A673 (cell line): ENCODE data around the gene EDA. TPM values are rescaled to one million over a fixed set of nuclear protein-coding genes. Genes with fewer than 3 reads are reported as not detected.

Experiments
- BruUV-seq: library from RNA; stranded (reverse); fragments of 400-500 nt; replicated peaks from 2 replicates; lab custom pipeline; 2021; lab: Mats Ljungman, UMichigan
- CTCF ChIA-PET: fragments of 300-600 bp; sonication (Branson Sonifier 250); formaldehyde crosslinking; loops from one replicate; lab custom pipeline; 2022; ENCODE audit warnings: antibody characterized with exemption; lab: Charles Lee
- POLR2A ChIA-PET: fragments of 300-600 bp; sonication (Branson Sonifier 250); formaldehyde crosslinking; loops from one replicate; lab custom pipeline; 2022; ENCODE audit warnings: antibody characterized with exemption; ENCODE audit not compliant: low non-redundant PET; lab: Charles Lee
- DNase-seq: peaks from one replicate; pipeline ENCODE4 v3.0.0-alpha.2; 2015; ENCODE audit warnings: low spot score
- H3K27ac ChIP-seq: fragments of 200-600 bp; sonication (generic); 2 replicates; pipeline ENCODE4 v1.5.1; 2016; ENCODE audit warnings: mixed run types, low read depth, mild to moderate bottlenecking, mixed read lengths, antibody characterized with exemption, low read length; ENCODE audit not compliant: poor library complexity, severe bottlenecking
- H3K27me3 ChIP-seq: fragments of 200-600 bp; sonication (generic); replicated peaks from 2 replicates; pipeline ENCODE4 v1.6.1; 2017; ENCODE audit warnings: mixed run types, low read depth, mild to moderate bottlenecking, mixed read lengths, antibody characterized with exemption, low read length; ENCODE audit not compliant: insufficient read depth, poor library complexity
- H3K36me3 ChIP-seq: fragments of 200-600 bp; sonication (generic); 2 replicates; pipeline ENCODE4 v1.6.1; 2016; ENCODE audit warnings: mixed run types, mild to moderate bottlenecking, mixed read lengths, antibody characterized with exemption, low read length; ENCODE audit not compliant: insufficient read depth, poor library complexity, severe bottlenecking
- H3K4me1 ChIP-seq: fragments of 200-600 bp; sonication (generic); 2 replicates; pipeline ENCODE4 v1.6.1; 2017; ENCODE audit warnings: mixed run types, mild to moderate bottlenecking, mixed read lengths, antibody characterized with exemption, low read length; ENCODE audit not compliant: insufficient read depth, poor library complexity, severe bottlenecking
- H3K4me3 ChIP-seq: fragments of 200-600 bp; sonication (generic); 2 replicates; pipeline ENCODE4 v1.5.1; 2016; ENCODE audit warnings: low read depth, mixed run types, mild to moderate bottlenecking, mixed read lengths, low read length; ENCODE audit not compliant: poor library complexity, severe bottlenecking
- H3K9me3 ChIP-seq: fragments of 200-600 bp; sonication (generic); 2 replicates; pipeline ENCODE4 v1.6.1; 2016; ENCODE audit warnings: mixed run types, low read depth, mild to moderate bottlenecking, mixed read lengths, antibody characterized with exemption, low read length; ENCODE audit not compliant: poor library complexity, severe bottlenecking
- CTCF ChIP-seq: fragments of 300-800, 200-600 bp; sonication (generic); conservative IDR thresholded peaks from 2 replicates; pipeline ENCODE4 v1.5.1; 2017; ENCODE audit warnings: low read depth, mild to moderate bottlenecking, antibody characterized with exemption, low read length, moderate library complexity, mixed read lengths
- EZH2 ChIP-seq: fragments of 200-600 bp; sonication (generic); IDR thresholded peaks from 2 replicates; pipeline ENCODE4 v1.6.1; 2017; ENCODE audit warnings: borderline replicate concordance, low read depth, mild to moderate bottlenecking, mixed read lengths, antibody characterized with exemption, low read length; ENCODE audit not compliant: poor library complexity, severe bottlenecking
- intact Hi-C: fragments of 100-400 bp; cut with micrococcal nuclease; formaldehyde crosslinking; loops from one replicate; pipeline ENCODE4 v1.10.0; 2022; ENCODE audit not compliant: unreplicated experiment
- total RNA-seq: library from RNA; stranded (reverse); gene quantifications from 2 replicates; pipeline ENCODE4 v1.2.3, GENCODE V29; 2021

Gene EDA
- total RNA-seq, 1 experiment from 2014 or later, result 3.3 TPM

DNA sequence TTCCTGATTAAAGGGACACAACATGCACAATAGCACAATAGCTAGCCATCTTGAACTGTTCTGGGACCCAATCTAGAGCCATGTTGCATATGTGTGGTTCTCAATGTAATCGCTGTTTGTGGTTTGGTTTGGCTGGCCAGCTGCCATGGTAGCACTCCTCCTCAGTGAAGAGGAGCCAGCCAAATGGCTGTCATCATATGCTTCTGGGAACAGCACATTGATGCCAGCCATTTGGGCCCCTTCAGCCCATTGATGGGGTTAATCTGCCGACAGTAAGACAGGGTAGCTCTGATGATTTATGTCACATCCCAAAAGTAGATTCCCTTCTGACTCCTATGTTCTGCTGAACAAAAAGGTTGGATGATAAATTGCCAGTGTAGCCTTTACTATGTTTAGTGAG lies 385.4 kb downstream of the EDA start:
- no TSS peak for BruUV-seq
- intact Hi-C loops, result no loop called here
- Histone ChIP-seq H3K36me3 (no peaks in the 10 kb centered on the region), H3K27ac (no peak overlapping the region), H3K9me3 (no peaks in the 10 kb centered on the region), H3K4me3 (no peak overlapping the region), H3K4me1 (no peaks in the 10 kb centered on the region), H3K27me3 (no peaks in the 10 kb centered on the region)
- TF ChIP-seq EZH2 (no peak), CTCF (no peak)
- DNase-seq, result no peak
- CTCF ChIA-PET, result no interaction called here
- POLR2A ChIA-PET, result no interaction called here

- no peaks in the 10 kb centered on the region for H3K4me1 ChIP-seq
- ChIA-PET CTCF (no interaction called here), POLR2A (no interaction called here)
- no peaks in the 10 kb centered on the region for H3K9me3 ChIP-seq
- H3K27ac ChIP-seq, result no peak overlapping the region
- no TSS peak for BruUV-seq
- intact Hi-C loops, result no loop called here
- H3K4me3 ChIP-seq, result no peak overlapping the region
- no peaks in the 10 kb centered on the region for H3K27me3 ChIP-seq
- no peaks in the 10 kb centered on the region for H3K36me3 ChIP-seq
- TF ChIP-seq EZH2, result no peak
- TF ChIP-seq CTCF, result no peak
- no peak for DNase-seq
Observed at GRCh38 chrX:70001708-70002341, 385.9 kb downstream of the EDA start.

GRCh38 chrX:70007946-70008345 lies 392.0 kb downstream of the EDA start:
- ChIA-PET POLR2A (no interaction called here), CTCF (no interaction called here)
- no peak for TF ChIP-seq CTCF

More at GRCh38 chrX:70007946-70008345, 392.0 kb downstream of the EDA start:
- Histone ChIP-seq H3K27me3 (no peaks in the 10 kb centered on the region), H3K4me1 (no peaks in the 10 kb centered on the region), H3K36me3 (no peaks in the 10 kb centered on the region), H3K4me3 (no peak overlapping the region), H3K27ac (no peak overlapping the region), H3K9me3 (no peaks in the 10 kb centered on the region)
- no peak for DNase-seq
- intact Hi-C loops, result no loop called here
- no TSS peak for BruUV-seq
